ENCODE measurements around the gene FARP1.

The FARP1 gene

DNA sequence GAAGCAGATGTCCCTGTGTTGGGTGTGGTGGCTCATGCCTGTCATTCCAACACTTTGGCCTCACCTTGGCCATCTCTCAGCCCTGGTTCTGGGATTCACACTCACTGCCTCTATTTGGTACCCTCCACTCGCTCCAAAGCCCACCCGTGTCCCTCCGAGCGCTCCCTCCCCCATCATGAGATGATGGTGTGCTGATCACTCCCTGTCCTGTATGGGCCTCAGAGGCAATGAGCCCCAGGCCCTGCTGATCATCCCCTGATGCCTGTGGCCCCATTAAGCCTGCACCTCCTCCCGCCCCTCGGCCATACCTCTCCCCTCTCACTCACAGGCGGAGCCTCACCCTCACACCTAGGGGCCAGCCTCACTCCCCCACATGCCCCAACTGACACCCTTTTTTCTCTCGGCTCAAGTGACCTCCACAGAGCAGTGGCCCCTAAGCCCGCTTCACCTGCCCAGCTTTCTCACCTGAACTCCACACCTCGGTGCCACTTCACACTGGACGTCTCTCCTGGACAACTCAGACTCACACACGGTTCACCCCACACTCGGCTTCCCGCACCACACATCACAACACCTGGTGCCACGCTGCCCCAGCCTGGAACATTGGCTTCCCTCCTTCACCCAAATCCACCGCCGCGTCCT, 319.5 kb downstream of the FARP1 start (continued):
- TF ChIP-seq, protein P1, sequence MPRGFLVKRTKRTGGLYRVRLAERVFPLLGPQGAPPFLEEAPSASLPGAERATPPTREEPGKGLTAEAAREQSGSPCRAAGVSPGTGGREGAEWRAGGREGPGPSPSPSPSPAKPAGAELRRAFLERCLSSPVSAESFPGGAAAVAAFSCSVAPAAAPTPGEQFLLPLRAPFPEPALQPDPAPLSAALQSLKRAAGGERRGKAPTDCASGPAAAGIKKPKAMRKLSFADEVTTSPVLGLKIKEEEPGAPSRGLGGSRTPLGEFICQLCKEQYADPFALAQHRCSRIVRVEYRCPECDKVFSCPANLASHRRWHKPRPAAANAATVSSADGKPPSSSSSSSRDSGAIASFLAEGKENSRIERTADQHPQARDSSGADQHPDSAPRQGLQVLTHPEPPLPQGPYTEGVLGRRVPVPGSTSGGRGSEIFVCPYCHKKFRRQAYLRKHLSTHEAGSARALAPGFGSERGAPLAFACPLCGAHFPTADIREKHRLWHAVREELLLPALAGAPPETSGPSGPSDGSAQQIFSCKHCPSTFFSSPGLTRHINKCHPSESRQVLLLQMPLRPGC (tag by site-specific recombination; IDR thresholded peaks at IDR 0.05) = no peak
- no peak for TF ChIP-seq ZNF785 (tag by site-specific recombination; IDR thresholded peaks at IDR 0.05)

DNA sequence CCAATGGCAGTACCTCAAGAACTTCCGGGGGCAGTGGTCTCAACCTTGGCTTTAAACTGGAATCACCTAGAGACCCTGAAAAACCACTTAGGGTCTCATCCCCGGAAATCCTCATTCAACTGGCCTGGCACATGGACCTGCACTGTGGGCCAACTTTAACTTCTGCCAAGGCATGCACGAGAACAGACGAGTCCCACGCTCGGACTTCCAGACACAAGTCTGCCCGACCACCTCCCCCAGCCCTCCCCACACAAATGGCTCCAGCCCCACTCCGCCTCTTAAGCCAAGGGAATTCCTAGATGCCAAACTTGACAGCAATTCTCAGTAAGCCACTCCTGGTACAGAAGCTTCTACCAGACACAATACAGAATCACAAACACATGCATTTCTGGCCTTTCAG, 320.1 kb downstream of the FARP1 start:
- Histone ChIP-seq H3K36me3 (ENCODE audit: control insufficient read depth in 2 of 2, insufficient read depth in 1 of 2, low read length in 2 of 2) (peaks cover 0 to 77% of the 10 kb centered on the region in 2 experiments; a peak in 1 of 3 replicates), H3K4me3 (ENCODE audit: low read depth, low read length) (no peak overlapping the region), H3K9me3 (ENCODE audit: control insufficient read depth, insufficient read depth, low read depth, low read length) (no peaks in the 10 kb centered on the region), H3K4me1 (ENCODE audit: control insufficient read depth, insufficient read depth, low read length) (no peaks in the 10 kb centered on the region), H3K27ac (ENCODE audit: extremely low read depth, low read depth, low read length) (no peak overlapping the region)
- CTCF ChIA-PET = no interaction called here
- no peak for TF ChIP-seq ZNF76 (tag by site-specific recombination; IDR thresholded peaks at IDR 0.05; ENCODE audit: borderline replicate concordance, low read depth)
- TF ChIP-seq YY2 (tag by site-specific recombination; IDR thresholded peaks at IDR 0.05) = no peak
- no peak for TF ChIP-seq ZNF621 (tag by site-specific recombination; IDR thresholded peaks at IDR 0.05)
- no peak for TF ChIP-seq ZNF266 (tag by site-specific recombination; IDR thresholded peaks at IDR 0.05; ENCODE audit: low read depth)
- POLR2A ChIA-PET = no interaction called here

DNA sequence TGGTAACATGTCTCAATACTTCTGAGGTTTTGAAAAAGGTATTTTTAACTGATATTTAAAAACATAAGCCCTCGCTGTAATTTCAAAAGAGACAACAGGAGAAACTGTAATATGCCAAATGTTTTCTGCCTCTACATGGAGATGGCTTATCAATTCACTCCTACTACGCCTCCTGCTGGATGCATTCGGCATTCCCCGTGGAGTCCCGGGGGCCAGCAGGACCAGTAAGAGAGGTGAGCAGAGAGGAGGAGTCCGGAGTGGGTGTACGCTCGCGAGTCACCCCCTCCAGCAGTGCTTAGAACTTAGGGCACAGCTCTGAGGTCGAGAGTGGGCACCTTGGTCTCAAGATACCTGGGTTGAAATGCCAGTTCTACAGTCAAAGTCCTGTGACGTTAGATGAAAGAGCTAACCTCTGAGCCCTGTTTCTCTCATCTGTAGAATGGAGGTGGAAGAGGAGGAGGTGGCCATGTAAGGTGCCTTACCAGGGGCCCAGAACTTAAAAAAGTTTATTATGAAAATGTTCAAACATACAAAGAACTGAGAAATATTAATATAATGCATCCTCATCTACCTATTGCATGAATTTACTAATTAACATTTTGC, 323.8 kb downstream of the FARP1 start:
- TF ChIP-seq ZFHX2 (tag by site-specific recombination; conservative IDR thresholded peaks at IDR 0.05) (0 out of 2 replicates have a peak, but pooled peaks have one; percentile 21), EGR2 (tag by site-specific recombination; IDR thresholded peaks at IDR 0.05; ENCODE audit: low read depth) (0 out of 2 replicates have a peak, but pooled peaks have one; percentile 9), ZNF423 (tag by site-specific recombination; IDR thresholded peaks at IDR 0.05) (no peak), ZNF660 (tag by site-specific recombination; IDR thresholded peaks at IDR 0.05) (0 out of 2 replicates have a peak, but pooled peaks have one; percentile 30), ZNF654 (tag by site-specific recombination; IDR thresholded peaks at IDR 0.05; ENCODE audit: low read depth) (peak; percentile 22; the same call in 1 of the 2 replicates), ZNF48 (tag by site-specific recombination; IDR thresholded peaks at IDR 0.05) (no peak), ZNF354C (tag by site-specific recombination; IDR thresholded peaks at IDR 0.05; ENCODE audit: borderline replicate concordance, low read depth) (no peak)
- Histone ChIP-seq H3K36me3 (ENCODE audit: control insufficient read depth in 2 of 2, insufficient read depth in 1 of 2, low read length in 2 of 2) (peaks cover 0 to 60% of the 10 kb centered on the region in 2 experiments; a peak in 1 of 3 replicates), H3K4me3 (ENCODE audit: low read depth, low read length) (no peak overlapping the region), H3K27ac (ENCODE audit: extremely low read depth, low read depth, low read length) (no peak overlapping the region), H3K4me1 (ENCODE audit: control insufficient read depth, insufficient read depth, low read length) (no peaks in the 10 kb centered on the region), H3K9me3 (ENCODE audit: control insufficient read depth, insufficient read depth, low read depth, low read length) (no peaks in the 10 kb centered on the region)
- CTCF ChIA-PET = interaction anchor here (0.7 to 2.4 kb wide), 14 partner anchors 9 to 555 kb away, joined by 3 to 11 read pairs (median 4); no protein-coding TSS in a partner anchor
- POLR2A ChIA-PET = no interaction called here

DNA sequence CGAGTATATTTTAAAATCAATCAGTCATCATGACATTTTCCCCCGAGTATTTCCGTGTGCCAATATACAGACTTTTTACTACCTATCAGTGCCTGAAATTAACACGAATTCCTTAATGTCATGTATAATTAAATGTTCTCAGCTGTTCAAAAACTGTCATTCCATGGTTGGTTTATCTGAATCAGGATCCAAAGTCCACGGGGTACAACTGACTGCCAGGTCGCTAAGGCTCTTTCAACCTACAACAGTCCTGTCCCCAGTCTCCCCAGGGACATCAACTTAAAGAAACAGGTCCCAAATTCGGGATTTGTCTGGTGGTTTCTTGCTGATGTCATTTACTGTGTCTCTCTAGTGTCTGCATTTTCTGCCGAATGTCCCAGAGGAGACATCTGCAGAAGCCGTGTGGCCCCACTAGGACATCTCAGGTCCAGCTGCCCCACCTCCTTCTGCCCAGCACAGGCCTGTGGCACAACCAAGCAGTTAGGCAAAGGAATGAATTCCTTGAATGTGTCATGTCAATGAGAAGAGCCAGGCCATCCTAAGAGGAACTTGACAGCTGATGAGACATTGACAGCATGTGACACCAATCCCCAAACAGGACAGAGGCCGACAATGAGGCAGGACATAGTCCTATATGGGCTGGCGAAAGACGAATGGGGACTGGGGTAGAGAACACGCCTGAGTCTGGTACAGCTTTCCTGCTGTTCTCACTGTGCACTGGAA, 324.5 kb downstream of the FARP1 start:
- Histone ChIP-seq H3K36me3 (ENCODE audit: control insufficient read depth in 2 of 2, insufficient read depth in 1 of 2, low read length in 2 of 2) (peaks cover 0 to 61% of the 10 kb centered on the region in 2 experiments; a peak in 1 of 3 replicates), H3K4me1 (ENCODE audit: control insufficient read depth, insufficient read depth, low read length) (no peaks in the 10 kb centered on the region), H3K9me3 (ENCODE audit: control insufficient read depth, insufficient read depth, low read depth, low read length) (no peaks in the 10 kb centered on the region), H3K4me3 (ENCODE audit: low read depth, low read length) (no peak overlapping the region), H3K27ac (ENCODE audit: extremely low read depth, low read depth, low read length) (no peak overlapping the region)
- POLR2A ChIA-PET = no interaction called here
- CTCF ChIA-PET = interaction anchor here (0.7 to 2.4 kb wide), 13 partner anchors 10 to 556 kb away, joined by 3 to 8 read pairs (median 4); no protein-coding TSS in a partner anchor
- TF ChIP-seq ZBTB7A (tag by site-specific recombination; IDR thresholded peaks at IDR 0.05; ENCODE audit: low read depth) (no peak), ZFP69B (tag by site-specific recombination; IDR thresholded peaks at IDR 0.05) (no peak), ZNF157 (tag by site-specific recombination; IDR thresholded peaks at IDR 0.05) (no peak), EGR2 (tag by site-specific recombination; IDR thresholded peaks at IDR 0.05; ENCODE audit: low read depth) (no peak), ZNF175 (tag by site-specific recombination; IDR thresholded peaks at IDR 0.05) (no peak), ZNF660 (tag by site-specific recombination; IDR thresholded peaks at IDR 0.05) (no peak), ZNF146 (tag by site-specific recombination; IDR thresholded peaks at IDR 0.05) (no peak), ZNF23 (tag by site-specific recombination; IDR thresholded peaks at IDR 0.05; ENCODE audit: borderline replicate concordance) (no peak), ZNF37A (tag by site-specific recombination; IDR thresholded peaks at IDR 0.05) (no peak), GLIS1 (tag by site-specific recombination; IDR thresholded peaks at IDR 0.05) (no peak), ZNF169 (tag by site-specific recombination; IDR thresholded peaks at IDR 0.05) (no peak)
- TF ChIP-seq, protein P2, sequence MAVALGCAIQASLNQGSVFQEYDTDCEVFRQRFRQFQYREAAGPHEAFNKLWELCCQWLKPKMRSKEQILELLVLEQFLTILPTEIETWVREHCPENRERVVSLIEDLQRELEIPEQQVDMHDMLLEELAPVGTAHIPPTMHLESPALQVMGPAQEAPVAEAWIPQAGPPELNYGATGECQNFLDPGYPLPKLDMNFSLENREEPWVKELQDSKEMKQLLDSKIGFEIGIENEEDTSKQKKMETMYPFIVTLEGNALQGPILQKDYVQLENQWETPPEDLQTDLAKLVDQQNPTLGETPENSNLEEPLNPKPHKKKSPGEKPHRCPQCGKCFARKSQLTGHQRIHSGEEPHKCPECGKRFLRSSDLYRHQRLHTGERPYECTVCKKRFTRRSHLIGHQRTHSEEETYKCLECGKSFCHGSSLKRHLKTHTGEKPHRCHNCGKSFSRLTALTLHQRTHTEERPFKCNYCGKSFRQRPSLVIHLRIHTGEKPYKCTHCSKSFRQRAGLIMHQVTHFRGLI (tag by site-specific recombination; IDR thresholded peaks at IDR 0.05) = no peak
- TF ChIP-seq, protein P3, sequence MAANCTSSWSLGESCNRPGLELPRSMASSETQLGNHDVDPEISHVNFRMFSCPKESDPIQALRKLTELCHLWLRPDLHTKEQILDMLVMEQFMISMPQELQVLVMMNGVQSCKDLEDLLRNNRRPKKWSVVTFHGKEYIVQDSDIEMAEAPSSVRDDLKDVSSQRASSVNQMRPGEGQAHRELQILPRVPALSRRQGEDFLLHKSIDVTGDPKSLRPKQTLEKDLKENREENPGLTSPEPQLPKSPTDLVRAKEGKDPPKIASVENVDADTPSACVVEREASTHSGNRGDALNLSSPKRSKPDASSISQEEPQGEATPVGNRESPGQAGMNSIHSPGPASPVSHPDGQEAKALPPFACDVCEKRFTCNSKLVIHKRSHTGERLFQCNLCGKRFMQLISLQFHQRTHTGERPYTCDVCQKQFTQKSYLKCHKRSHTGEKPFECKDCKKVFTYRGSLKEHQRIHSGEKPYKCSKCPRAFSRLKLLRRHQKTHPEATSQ (tag by site-specific recombination; IDR thresholded peaks at IDR 0.05) = no peak
